Lung (tissue), 12 donors: ENCODE results near the gene SLC2A14. TPM values are rescaled to one million over a fixed set of nuclear protein-coding genes. Genes with fewer than 3 reads are reported as not detected.
"Not testable (repeated sequence)": the region's sequence is repeated elsewhere in the genome, so short reads cannot be mapped to it uniquely, and the experiment has no call there.

Source experiments
- ATAC-seq: fragments of 200-7000 bp; cut with Tn5 transposase; one replicate; pipeline ENCODE4 v1.9.1; 2020; ENCODE audit warnings: moderate number of reproducible peaks; ENCODE audit not compliant: insufficient read depth, low FRiP score
- DNase-seq, 3 donors: peaks; one replicate each; pipeline ENCODE4 v3.0.0-alpha.2; 2013 to 2017
- H3K27ac ChIP-seq, 2 donors: one replicate each; pipeline ENCODE4 v1.5.1; 2013; ENCODE audit warnings: mild to moderate bottlenecking in 2 of 2, moderate library complexity in 2 of 2, control low read depth in 1 of 2, inconsistent platforms in 1 of 2, low read depth in 1 of 2, low read length in 1 of 2
- H3K27me3 ChIP-seq, 3 donors: one replicate each; pipeline ENCODE4 v1.5.1; 2013; ENCODE audit warnings: low read length in 2 of 3; ENCODE audit not compliant: control insufficient read depth in 3 of 3, insufficient read depth in 3 of 3
- H3K36me3 ChIP-seq, 4 donors: one replicate each; pipeline ENCODE4 v1.5.1; 2013; ENCODE audit warnings: low read length in 4 of 4, mild to moderate bottlenecking in 1 of 4, moderate library complexity in 1 of 4; ENCODE audit not compliant: control insufficient read depth in 4 of 4, insufficient read depth in 4 of 4
- H3K4me1 ChIP-seq, 5 donors: one replicate each; pipeline ENCODE4 v1.5.1; 2013; ENCODE audit warnings: low read length in 5 of 5, mild to moderate bottlenecking in 2 of 5, moderate library complexity in 1 of 5; ENCODE audit not compliant: control insufficient read depth in 5 of 5, insufficient read depth in 5 of 5
- H3K4me3 ChIP-seq: one replicate; pipeline ENCODE4 v1.5.1; 2013; ENCODE audit warnings: mild to moderate bottlenecking, control low read depth, moderate library complexity
- H3K9ac ChIP-seq, 2 donors: one replicate each; pipeline ENCODE4 v1.5.1; 2013; ENCODE audit warnings: low read length in 2 of 2, control low read depth in 1 of 2; ENCODE audit not compliant: insufficient read depth in 1 of 2
- H3K9me3 ChIP-seq, 4 donors: one replicate each; pipeline ENCODE4 v1.5.1; 2013; ENCODE audit warnings: low read length in 3 of 4, mild to moderate bottlenecking in 1 of 4, moderate library complexity in 1 of 4; ENCODE audit not compliant: control insufficient read depth in 4 of 4, insufficient read depth in 3 of 4
- WGBS, 2 donors: extraction: QIAGEN DNeasy Blood & Tissue Kit; methylation state at CpG; one replicate each; pipeline ENCODE4 v1.1.7; 2013; 5-methylcytosine and 5-hydroxymethylcytosine counted together
- polyA plus RNA-seq, 2 donors: library from polyadenylated mRNA; stranded (reverse); fragments of 200-250 nt; gene quantifications; one replicate each; pipeline ENCODE4 v1.2.1, GENCODE V29; 2013
- total RNA-seq, 2 donors: library from RNA; depleted of rRNA in 1 of 2; stranded (reverse); fragments of >200 nt in 1 of 2; gene quantifications; one replicate each; pipeline ENCODE4 v1.2.1, GENCODE V29; 2014 to 2021
- TF ChIP-seq, protein P1 (sequence below): IDR thresholded peaks from 2 replicates; pipeline ENCODE4 v1.5.1; 2012; ENCODE audit warnings: mild to moderate bottlenecking; ENCODE audit errors: control extremely low read depth, extremely low read depth
- donor health status: control.
- donor health status: control.
- donor health status: Bipolar disorder and iron deficiency.
- donor health status: healthy.
- donor health status: DM: yes; HTN: yes; CAD: no.

The SLC2A14 gene
- total and polyA plus RNA-seq, 4 donors = 0.12 to 0.17 TPM; not detected in 2

GRCh38 chr12:7905071-7905470, 32.4 kb upstream of the SLC2A14 start:
- no peaks in the 10 kb centered on the region for H3K9me3 ChIP-seq
- H3K4me3 ChIP-seq = no peak overlapping the region
- H3K27me3 ChIP-seq = no peaks in the 10 kb centered on the region
- DNase-seq (peak in 2 of 3 donors; percentile 70 to 83), ATAC-seq (no peak)
- 4 to 16% methylated on average over 1 of the region's 1 CpG for WGBS, 2 donors
- no peak overlapping the region for H3K9ac ChIP-seq
- no peaks in the 10 kb centered on the region for H3K36me3 ChIP-seq
- TF ChIP-seq, protein P1, sequence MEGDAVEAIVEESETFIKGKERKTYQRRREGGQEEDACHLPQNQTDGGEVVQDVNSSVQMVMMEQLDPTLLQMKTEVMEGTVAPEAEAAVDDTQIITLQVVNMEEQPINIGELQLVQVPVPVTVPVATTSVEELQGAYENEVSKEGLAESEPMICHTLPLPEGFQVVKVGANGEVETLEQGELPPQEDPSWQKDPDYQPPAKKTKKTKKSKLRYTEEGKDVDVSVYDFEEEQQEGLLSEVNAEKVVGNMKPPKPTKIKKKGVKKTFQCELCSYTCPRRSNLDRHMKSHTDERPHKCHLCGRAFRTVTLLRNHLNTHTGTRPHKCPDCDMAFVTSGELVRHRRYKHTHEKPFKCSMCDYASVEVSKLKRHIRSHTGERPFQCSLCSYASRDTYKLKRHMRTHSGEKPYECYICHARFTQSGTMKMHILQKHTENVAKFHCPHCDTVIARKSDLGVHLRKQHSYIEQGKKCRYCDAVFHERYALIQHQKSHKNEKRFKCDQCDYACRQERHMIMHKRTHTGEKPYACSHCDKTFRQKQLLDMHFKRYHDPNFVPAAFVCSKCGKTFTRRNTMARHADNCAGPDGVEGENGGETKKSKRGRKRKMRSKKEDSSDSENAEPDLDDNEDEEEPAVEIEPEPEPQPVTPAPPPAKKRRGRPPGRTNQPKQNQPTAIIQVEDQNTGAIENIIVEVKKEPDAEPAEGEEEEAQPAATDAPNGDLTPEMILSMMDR = no peak
- peaks cover 0 to 15% (median 0%) of the 10 kb centered on the region in 5 donors for H3K4me1 ChIP-seq
- no peak overlapping the region for H3K27ac ChIP-seq

GRCh38 chr12:7902416-7902815, 29.7 kb upstream of the SLC2A14 start:
- H3K9ac ChIP-seq, H3K9me3 ChIP-seq, DNase-seq, ATAC-seq, H3K36me3 ChIP-seq, H3K27me3 ChIP-seq, H3K27ac ChIP-seq, H3K4me3 ChIP-seq: not testable (repeated sequence)
- H3K4me1 ChIP-seq = peaks cover 0 to 15% (median 0%) of the 10 kb centered on the region in 5 donors
- 92 to 94% methylated on average over 8 of the region's 8 CpGs for WGBS, 2 donors

DNA sequence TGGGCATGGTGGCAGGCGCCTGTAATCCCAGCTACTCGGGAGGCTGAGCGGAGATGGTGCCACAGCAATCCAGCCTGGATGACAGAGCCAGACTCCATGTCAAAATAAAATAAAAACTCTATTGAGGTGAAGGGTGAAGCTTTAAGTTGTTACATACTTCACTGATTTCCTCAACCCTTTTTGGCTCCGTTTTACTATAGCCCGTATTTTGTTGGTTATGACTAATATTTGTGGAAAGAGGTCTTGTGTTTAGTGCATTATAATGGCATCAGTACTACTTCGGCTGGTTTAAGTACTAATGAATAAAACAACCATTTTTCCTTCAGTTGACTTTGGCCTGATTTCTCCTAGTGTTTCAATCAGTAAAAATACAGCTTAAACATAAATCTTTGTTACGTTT, 27.0 kb upstream of the SLC2A14 start:
- TF ChIP-seq, protein P1 = no peak
- Histone ChIP-seq H3K9ac (no peak overlapping the region), H3K36me3 (no peaks in the 10 kb centered on the region), H3K4me3 (no peak overlapping the region), H3K9me3 (no peaks in the 10 kb centered on the region), H3K27me3 (no peaks in the 10 kb centered on the region), H3K4me1 (no peaks in the 10 kb centered on the region), H3K27ac (no peak overlapping the region)
- ATAC-seq (no peak), DNase-seq (no peak)
- 89 to 97% methylated on average over 7 of the region's 7 CpGs for WGBS, 2 donors

GRCh38 chr12:7896726-7897125, 24.0 kb upstream of the SLC2A14 start:
- not testable (repeated sequence) for H3K27me3 ChIP-seq, H3K27ac ChIP-seq, H3K9me3 ChIP-seq, H3K4me3 ChIP-seq, DNase-seq, ATAC-seq, H3K36me3 ChIP-seq, H3K9ac ChIP-seq, H3K4me1 ChIP-seq
- WGBS, 2 donors = 87 to 94% methylated on average over 4 of the region's 4 CpGs
